Uterus (tissue), 4 donors: ENCODE data around the gene MYZAP. TPM values are rescaled to one million over a fixed set of nuclear protein-coding genes. Genes with fewer than 3 reads are reported as not detected.

Experiments
- DNase-seq, 2 donors: peaks; one replicate each; pipeline ENCODE4 v3.0.0-alpha.2; 2019 to 2020
- H3K27ac ChIP-seq, 2 donors: fragments of 200-600 bp; sonication (generic); 1 replicate in 1 of 2; 2 replicates in 1 of 2; pipeline ENCODE4 v1.5.1; 2016 to 2018
- H3K27me3 ChIP-seq, 2 donors: fragments of 200-600 bp; sonication (generic); one replicate each; pipeline ENCODE4 v1.5.1; 2018 to 2019; ENCODE audit warnings: control low read depth in 1 of 2
- H3K36me3 ChIP-seq, 2 donors: fragments of 200-600 bp; sonication (generic); one replicate each; pipeline ENCODE4 v1.5.1; 2019; ENCODE audit warnings: control low read depth in 1 of 2
- H3K4me1 ChIP-seq, 2 donors: fragments of 200-600 bp; sonication (generic); one replicate each; pipeline ENCODE4 v1.5.1; 2018 to 2019; ENCODE audit warnings: control low read depth in 1 of 2
- H3K4me3 ChIP-seq, 2 donors: fragments of 200-600 bp; sonication (generic); 1 replicate in 1 of 2; 2 replicates in 1 of 2; pipeline ENCODE4 v1.5.1; 2018 to 2019; ENCODE audit warnings: mild to moderate bottlenecking in 1 of 2
- H3K9me3 ChIP-seq, 2 donors: fragments of 200-600 bp; sonication (generic); one replicate each; pipeline ENCODE4 v1.5.1; 2019; ENCODE audit warnings: control low read depth in 1 of 2
- POLR2A ChIP-seq, 2 donors: fragments of 450-650 bp; IDR thresholded peaks; one replicate each; pipeline ENCODE4 v1.6.1; 2016; ENCODE audit warnings: antibody characterized with exemption in 2 of 2, mild to moderate bottlenecking in 1 of 2, moderate library complexity in 1 of 2
- intact Hi-C: fragments of 100-400 bp; cut with DNase I; formaldehyde crosslinking; loops from one replicate; pipeline ENCODE4 v1.15.1; 2023; ENCODE audit warnings: low total_unique reads
- total RNA-seq, 4 donors: library from RNA; depleted of rRNA in 3 of 4; stranded (reverse); fragments of >200 nt in 3 of 4; gene quantifications; one replicate each; pipeline versions ENCODE4 v1.1.0 to v1.2.4, GENCODE V29; 2014 to 2023
- TF ChIP-seq, protein P1 (sequence below), 4 experiments: fragments of 200-600 bp in 2 of 4; fragments of 450-650 bp in 2 of 4; sonication (generic) in 2 of 4; IDR thresholded peaks; one replicate each; pipeline ENCODE4 v1.5.1; 2016 to 2019; ENCODE audit warnings: antibody characterized with exemption in 4 of 4, mild to moderate bottlenecking in 2 of 4, moderate library complexity in 1 of 4
- donor health status: DM: yes; HTN: yes; CAD: no.

The MYZAP gene
- total RNA-seq, 4 donors from 2014 or later: 7.7 to 22.5 (median 18.2) TPM

DNA sequence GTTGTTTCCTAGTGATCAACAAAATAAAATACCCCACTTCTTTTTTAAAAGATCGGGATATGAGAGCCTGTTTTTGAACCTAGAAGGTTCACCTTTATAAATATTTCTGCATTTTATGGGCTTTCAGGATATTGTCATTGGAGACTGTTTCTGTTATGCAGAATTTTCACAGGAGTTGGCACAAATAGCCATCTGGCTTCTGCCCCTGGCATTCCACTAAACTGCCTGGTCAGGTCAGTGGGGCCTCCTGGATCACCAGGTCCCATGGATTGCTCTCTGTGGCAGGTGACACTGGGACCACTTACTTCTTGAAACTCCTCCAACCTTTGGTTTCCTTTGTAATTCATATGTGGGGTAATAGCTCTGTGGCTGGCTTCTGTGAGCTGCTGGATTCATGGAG is 89.3 kb downstream of the MYZAP start:
- Histone ChIP-seq H3K4me3 (no peak overlapping the region), H3K27me3 (no peaks in the 10 kb centered on the region), H3K4me1 (peaks cover 0 to 3% of the 10 kb centered on the region in 2 donors), H3K27ac (no peak overlapping the region), H3K9me3 (no peaks in the 10 kb centered on the region), H3K36me3 (no peaks in the 10 kb centered on the region)
- no peak for DNase-seq
- intact Hi-C loops: no loop called here
- TF ChIP-seq, protein P1, sequence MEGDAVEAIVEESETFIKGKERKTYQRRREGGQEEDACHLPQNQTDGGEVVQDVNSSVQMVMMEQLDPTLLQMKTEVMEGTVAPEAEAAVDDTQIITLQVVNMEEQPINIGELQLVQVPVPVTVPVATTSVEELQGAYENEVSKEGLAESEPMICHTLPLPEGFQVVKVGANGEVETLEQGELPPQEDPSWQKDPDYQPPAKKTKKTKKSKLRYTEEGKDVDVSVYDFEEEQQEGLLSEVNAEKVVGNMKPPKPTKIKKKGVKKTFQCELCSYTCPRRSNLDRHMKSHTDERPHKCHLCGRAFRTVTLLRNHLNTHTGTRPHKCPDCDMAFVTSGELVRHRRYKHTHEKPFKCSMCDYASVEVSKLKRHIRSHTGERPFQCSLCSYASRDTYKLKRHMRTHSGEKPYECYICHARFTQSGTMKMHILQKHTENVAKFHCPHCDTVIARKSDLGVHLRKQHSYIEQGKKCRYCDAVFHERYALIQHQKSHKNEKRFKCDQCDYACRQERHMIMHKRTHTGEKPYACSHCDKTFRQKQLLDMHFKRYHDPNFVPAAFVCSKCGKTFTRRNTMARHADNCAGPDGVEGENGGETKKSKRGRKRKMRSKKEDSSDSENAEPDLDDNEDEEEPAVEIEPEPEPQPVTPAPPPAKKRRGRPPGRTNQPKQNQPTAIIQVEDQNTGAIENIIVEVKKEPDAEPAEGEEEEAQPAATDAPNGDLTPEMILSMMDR (IDR thresholded peaks at IDR 0.05): no peak
- no peak for TF ChIP-seq POLR2A (IDR thresholded peaks at IDR 0.05)

DNA sequence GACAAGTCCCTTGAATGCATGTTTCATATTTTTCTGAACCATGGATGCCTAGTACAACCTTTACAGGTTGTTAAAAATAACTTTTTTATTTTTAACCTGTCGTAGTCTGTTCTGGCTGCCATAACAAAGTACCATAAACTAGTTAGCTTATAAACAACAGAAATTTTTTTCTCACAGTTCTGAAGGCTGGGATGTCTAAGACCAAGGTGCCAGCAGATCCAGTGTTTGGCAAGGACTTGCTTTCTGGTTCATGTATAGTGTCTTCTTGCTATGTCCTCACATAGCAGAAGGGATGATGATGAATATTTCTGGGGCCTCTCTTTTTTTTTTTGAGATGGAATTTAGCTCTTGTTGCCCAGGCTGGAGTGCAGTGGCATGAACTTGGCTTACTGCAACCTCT is 91.8 kb downstream of the MYZAP start:
- no peak for DNase-seq
- Histone ChIP-seq H3K9me3 (no peaks in the 10 kb centered on the region), H3K27me3 (no peaks in the 10 kb centered on the region), H3K36me3 (no peaks in the 10 kb centered on the region), H3K4me3 (no peak overlapping the region), H3K27ac (peak overlapping the region; percentile 79 to 87), H3K4me1 (peaks cover 0 to 3% of the 10 kb centered on the region in 2 donors)
- no peak for TF ChIP-seq POLR2A (IDR thresholded peaks at IDR 0.05)
- TF ChIP-seq, protein P1 (IDR thresholded peaks at IDR 0.05): no peak
- intact Hi-C loops: no loop called here

DNA sequence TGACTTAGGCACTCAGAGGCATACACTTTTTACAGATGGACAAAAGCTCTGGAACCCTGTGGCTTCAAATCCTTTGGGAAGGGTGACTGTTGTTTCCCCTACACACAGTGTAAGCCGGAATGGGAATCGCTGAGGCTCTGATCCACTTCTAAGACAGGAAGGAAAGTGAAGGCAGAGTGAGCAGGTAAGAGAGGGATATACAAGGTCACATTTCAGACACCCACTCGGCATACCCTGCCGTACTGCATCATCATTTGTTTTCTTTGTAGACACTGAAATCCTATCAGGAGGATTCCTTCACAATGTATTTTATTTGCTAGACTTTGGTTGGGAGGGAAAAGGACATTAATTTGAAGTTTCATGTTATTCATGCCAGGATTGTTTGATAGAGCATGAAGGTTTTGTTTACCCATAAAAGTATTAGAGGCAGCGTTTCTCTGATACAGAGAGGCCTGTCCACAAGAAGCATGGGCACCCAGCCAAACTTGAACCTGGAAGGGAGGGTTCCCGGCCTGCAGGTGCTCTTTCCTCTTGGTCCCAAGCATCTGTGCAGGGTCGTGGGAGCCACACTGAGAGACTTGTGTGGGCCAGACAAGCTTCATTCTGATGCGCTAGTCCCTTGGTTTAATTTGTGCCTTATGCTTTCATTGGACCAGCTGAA is 92.9 kb downstream of the MYZAP start:
- no peak overlapping the region for H3K4me3 ChIP-seq
- H3K36me3 ChIP-seq: no peaks in the 10 kb centered on the region
- H3K4me1 ChIP-seq: peaks cover 0 to 3% of the 10 kb centered on the region in 2 donors
- intact Hi-C loops: no loop called here
- no peaks in the 10 kb centered on the region for H3K9me3 ChIP-seq
- no peaks in the 10 kb centered on the region for H3K27me3 ChIP-seq
- H3K27ac ChIP-seq: peak overlapping the region; percentile 79 to 87
- peak; percentile 38 to 50 for DNase-seq
- no peak for TF ChIP-seq POLR2A (IDR thresholded peaks at IDR 0.05)
- TF ChIP-seq, protein P1 (IDR thresholded peaks at IDR 0.05): no peak

DNA sequence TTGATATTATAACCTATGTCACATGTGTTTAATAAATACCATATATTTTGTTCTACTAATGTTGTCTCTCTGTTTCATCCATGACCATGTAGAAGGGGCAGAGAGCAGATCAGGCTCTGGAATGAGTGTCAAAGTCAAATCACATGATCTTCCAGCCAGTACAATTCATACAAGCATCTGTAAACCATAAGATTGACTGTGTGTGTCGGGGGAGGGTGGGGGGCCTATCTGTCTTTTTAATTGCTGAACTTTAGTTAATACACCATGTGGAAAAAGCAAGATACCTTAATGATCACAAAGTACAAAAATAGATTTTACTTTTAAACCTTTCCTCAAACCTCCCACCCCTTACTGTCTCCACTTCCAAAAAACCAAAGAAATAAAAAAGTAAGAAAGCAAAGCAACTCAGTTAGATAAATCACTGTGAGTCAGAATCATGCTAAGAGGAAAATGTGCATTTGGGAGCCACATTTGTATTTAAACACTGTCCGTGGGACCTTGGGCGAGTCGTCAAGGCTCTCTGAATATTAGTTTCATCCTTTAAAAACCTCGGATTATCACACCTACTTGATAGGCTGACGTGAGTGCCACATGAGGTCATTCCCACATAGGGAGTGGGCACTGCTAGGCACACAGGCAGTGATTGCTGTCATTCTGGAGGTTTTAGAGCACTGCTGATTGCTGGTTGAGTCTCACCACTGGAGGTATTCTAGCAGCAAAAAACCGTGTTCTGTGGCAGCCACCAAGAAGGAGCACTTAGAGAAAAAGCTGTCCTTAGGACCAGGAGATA is 93.8 kb downstream of the MYZAP start:
- peak overlapping the region in 1 of 2 donors; percentile 2 for H3K4me3 ChIP-seq
- H3K27ac ChIP-seq: peak overlapping the region; percentile 79 to 87
- no peaks in the 10 kb centered on the region for H3K9me3 ChIP-seq
- intact Hi-C loops: no loop called here
- DNase-seq: peak in 1 of 2 donors; percentile 54
- H3K27me3 ChIP-seq: no peaks in the 10 kb centered on the region
- TF ChIP-seq POLR2A (IDR thresholded peaks at IDR 0.05): no peak
- TF ChIP-seq, protein P1 (IDR thresholded peaks at IDR 0.05): no peak
- H3K36me3 ChIP-seq: no peaks in the 10 kb centered on the region
- peaks cover 0 to 3% of the 10 kb centered on the region in 2 donors for H3K4me1 ChIP-seq

DNA sequence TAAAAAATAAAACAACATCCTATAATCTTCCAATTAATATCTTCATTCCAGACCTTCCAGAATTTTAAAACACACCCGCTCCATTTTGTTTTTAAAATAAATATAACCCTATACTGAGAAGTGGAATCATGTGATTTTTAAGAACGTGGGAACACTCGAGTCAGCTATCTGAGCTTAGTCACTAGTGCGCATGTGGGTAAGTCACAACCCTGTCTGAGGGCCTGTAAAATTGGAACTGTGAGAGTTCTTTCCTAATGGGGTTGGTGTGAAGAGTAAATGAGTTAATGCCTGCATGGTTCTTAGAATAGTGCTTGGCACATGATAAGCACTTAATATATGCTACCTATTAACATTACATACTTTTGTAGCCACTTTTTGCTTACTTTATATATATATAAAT is 95.0 kb downstream of the MYZAP start:
- Histone ChIP-seq H3K27me3 (no peaks in the 10 kb centered on the region), H3K9me3 (no peaks in the 10 kb centered on the region), H3K27ac (peak overlapping the region; percentile 79 to 87), H3K4me1 (peaks cover 5 to 6% of the 10 kb centered on the region in 2 donors), H3K4me3 (no peak overlapping the region), H3K36me3 (no peaks in the 10 kb centered on the region)
- TF ChIP-seq, protein P1 (IDR thresholded peaks at IDR 0.05): no peak
- no peak for TF ChIP-seq POLR2A (IDR thresholded peaks at IDR 0.05)
- DNase-seq: no peak
- intact Hi-C loops: no loop called here
